Measurements from ENCODE around the gene ZDHHC7.

DNA sequence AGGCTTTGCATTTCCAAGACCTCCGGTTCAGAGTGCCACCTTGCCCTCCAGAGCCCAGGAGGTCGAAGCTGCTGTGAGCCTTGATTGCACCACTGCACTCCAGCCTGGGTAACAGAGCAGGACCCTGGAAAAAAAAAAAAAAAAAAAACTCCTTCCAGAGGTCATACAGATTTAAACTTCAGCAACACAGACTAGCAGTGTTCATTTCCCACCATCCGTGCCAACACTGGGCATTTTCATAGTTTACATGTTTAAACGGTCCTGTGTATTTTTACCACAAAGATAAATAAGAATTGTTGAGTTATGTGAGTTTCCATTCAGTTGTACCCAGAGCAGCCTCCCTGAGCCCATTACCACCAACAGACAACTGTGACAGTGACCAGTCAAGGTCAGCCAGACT lies 50.4 kb downstream of the ZDHHC7 start:
- TF ChIP-seq, protein P1, sequence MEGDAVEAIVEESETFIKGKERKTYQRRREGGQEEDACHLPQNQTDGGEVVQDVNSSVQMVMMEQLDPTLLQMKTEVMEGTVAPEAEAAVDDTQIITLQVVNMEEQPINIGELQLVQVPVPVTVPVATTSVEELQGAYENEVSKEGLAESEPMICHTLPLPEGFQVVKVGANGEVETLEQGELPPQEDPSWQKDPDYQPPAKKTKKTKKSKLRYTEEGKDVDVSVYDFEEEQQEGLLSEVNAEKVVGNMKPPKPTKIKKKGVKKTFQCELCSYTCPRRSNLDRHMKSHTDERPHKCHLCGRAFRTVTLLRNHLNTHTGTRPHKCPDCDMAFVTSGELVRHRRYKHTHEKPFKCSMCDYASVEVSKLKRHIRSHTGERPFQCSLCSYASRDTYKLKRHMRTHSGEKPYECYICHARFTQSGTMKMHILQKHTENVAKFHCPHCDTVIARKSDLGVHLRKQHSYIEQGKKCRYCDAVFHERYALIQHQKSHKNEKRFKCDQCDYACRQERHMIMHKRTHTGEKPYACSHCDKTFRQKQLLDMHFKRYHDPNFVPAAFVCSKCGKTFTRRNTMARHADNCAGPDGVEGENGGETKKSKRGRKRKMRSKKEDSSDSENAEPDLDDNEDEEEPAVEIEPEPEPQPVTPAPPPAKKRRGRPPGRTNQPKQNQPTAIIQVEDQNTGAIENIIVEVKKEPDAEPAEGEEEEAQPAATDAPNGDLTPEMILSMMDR (IDR thresholded peaks at IDR 0.05), result no peak
- no peak for TF ChIP-seq POLR2A (IDR thresholded peaks at IDR 0.05; ENCODE audit: low read depth)
- no peak for TF ChIP-seq POLR2AphosphoS5 (IDR thresholded peaks at IDR 0.05)
